ENCODE measurements around the gene HPGD. TPM values are rescaled to one million over a fixed set of nuclear protein-coding genes. Genes with fewer than 3 reads are reported as not detected.

The HPGD gene
- total and polyA plus RNA-seq, 9 of the 15 experiments (the other 6 are each of a cell fraction or from before 2014, with no cell fraction given): 2.3 to 8.6 (median 4.8) TPM

DNA sequence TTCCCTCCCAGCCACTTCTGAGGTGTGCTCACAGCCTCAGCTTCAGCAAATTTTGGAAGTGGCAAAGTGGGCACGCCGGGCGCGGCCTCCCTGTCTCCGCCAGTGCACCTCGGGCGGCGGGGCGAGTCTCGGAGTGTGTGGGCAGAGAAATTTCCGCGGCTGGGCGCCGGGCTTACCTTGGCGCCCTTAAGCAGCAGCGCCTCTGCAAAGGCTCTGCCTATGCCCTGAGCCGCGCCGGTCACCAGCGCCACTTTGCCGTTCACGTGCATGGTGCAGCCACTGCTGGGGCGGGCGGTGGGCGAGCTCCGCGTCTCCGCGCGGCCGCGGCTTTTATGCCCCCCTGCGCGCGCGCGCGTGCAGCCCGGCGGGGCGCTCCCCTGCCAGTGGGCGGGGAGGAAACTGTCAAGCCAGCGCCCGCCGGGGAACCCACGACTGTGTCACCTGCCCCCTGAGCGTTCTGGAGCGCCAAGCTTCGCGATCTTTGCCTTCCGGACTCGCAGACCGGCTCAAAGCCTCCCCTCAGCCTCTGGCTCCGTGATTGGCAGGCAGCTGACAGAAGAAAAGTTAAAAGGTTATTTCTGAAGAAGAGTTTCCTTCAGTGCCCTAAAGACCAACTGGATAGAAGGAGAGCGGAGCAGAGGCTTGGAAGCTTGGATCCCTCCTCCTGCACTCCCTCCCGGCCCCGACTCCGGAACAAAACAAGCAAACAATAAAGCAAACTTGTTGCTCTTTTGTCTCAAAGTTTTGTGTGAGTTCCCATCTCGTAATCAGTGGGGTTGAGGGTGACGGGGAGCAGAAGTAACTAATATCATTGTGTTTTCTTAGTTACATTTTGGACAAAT, at the start of gene HPGD (continued):
- TF ChIP-seq, protein P1, sequence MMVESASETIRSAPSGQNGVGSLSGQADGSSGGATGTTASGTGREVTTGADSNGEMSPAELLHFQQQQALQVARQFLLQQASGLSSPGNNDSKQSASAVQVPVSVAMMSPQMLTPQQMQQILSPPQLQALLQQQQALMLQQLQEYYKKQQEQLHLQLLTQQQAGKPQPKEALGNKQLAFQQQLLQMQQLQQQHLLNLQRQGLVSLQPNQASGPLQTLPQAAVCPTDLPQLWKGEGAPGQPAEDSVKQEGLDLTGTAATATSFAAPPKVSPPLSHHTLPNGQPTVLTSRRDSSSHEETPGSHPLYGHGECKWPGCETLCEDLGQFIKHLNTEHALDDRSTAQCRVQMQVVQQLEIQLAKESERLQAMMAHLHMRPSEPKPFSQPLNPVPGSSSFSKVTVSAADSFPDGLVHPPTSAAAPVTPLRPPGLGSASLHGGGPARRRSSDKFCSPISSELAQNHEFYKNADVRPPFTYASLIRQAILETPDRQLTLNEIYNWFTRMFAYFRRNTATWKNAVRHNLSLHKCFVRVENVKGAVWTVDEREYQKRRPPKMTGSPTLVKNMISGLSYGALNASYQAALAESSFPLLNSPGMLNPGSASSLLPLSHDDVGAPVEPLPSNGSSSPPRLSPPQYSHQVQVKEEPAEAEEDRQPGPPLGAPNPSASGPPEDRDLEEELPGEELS (CRISPR knock-in tag; IDR thresholded peaks at IDR 0.05; ENCODE audit: borderline replicate concordance): no peak
- TF ChIP-seq SMC3 (conservative IDR thresholded peaks at IDR 0.05; ENCODE audit: insufficient read depth, low read depth, low read length) (no peak), BHLHE40 (IDR thresholded peaks at IDR 0.05; ENCODE audit: low read length) (peak; percentile 36; the same call in 1 of the 2 replicates), MIER1 (IDR thresholded peaks at IDR 0.05; ENCODE audit: low read depth) (no peak), MEIS2 (IDR thresholded peaks at IDR 0.05; ENCODE audit: partially characterized antibody) (peak; percentile 51)
- TF ChIP-seq, protein P2, sequence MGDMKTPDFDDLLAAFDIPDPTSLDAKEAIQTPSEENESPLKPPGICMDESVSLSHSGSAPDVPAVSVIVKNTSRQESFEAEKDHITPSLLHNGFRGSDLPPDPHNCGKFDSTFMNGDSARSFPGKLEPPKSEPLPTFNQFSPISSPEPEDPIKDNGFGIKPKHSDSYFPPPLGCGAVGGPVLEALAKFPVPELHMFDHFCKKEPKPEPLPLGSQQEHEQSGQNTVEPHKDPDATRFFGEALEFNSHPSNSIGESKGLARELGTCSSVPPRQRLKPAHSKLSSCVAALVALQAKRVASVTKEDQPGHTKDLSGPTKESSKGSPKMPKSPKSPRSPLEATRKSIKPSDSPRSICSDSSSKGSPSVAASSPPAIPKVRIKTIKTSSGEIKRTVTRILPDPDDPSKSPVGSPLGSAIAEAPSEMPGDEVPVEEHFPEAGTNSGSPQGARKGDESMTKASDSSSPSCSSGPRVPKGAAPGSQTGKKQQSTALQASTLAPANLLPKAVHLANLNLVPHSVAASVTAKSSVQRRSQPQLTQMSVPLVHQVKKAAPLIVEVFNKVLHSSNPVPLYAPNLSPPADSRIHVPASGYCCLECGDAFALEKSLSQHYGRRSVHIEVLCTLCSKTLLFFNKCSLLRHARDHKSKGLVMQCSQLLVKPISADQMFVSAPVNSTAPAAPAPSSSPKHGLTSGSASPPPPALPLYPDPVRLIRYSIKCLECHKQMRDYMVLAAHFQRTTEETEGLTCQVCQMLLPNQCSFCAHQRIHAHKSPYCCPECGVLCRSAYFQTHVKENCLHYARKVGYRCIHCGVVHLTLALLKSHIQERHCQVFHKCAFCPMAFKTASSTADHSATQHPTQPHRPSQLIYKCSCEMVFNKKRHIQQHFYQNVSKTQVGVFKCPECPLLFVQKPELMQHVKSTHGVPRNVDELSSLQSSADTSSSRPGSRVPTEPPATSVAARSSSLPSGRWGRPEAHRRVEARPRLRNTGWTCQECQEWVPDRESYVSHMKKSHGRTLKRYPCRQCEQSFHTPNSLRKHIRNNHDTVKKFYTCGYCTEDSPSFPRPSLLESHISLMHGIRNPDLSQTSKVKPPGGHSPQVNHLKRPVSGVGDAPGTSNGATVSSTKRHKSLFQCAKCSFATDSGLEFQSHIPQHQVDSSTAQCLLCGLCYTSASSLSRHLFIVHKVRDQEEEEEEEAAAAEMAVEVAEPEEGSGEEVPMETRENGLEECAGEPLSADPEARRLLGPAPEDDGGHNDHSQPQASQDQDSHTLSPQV (IDR thresholded peaks at IDR 0.05): no peak
- TF ChIP-seq, protein P3, sequence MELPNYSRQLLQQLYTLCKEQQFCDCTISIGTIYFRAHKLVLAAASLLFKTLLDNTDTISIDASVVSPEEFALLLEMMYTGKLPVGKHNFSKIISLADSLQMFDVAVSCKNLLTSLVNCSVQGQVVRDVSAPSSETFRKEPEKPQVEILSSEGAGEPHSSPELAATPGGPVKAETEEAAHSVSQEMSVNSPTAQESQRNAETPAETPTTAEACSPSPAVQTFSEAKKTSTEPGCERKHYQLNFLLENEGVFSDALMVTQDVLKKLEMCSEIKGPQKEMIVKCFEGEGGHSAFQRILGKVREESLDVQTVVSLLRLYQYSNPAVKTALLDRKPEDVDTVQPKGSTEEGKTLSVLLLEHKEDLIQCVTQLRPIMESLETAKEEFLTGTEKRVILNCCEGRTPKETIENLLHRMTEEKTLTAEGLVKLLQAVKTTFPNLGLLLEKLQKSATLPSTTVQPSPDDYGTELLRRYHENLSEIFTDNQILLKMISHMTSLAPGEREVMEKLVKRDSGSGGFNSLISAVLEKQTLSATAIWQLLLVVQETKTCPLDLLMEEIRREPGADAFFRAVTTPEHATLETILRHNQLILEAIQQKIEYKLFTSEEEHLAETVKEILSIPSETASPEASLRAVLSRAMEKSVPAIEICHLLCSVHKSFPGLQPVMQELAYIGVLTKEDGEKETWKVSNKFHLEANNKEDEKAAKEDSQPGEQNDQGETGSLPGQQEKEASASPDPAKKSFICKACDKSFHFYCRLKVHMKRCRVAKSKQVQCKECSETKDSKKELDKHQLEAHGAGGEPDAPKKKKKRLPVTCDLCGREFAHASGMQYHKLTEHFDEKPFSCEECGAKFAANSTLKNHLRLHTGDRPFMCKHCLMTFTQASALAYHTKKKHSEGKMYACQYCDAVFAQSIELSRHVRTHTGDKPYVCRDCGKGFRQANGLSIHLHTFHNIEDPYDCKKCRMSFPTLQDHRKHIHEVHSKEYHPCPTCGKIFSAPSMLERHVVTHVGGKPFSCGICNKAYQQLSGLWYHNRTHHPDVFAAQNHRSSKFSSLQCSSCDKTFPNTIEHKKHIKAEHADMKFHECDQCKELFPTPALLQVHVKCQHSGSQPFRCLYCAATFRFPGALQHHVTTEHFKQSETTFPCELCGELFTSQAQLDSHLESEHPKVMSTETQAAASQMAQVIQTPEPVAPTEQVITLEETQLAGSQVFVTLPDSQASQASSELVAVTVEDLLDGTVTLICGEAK (IDR thresholded peaks at IDR 0.05): no peak
- TF ChIP-seq, protein P3 (CRISPR knock-in tag; IDR thresholded peaks at IDR 0.05): no peak
- TF ChIP-seq, protein P4, sequence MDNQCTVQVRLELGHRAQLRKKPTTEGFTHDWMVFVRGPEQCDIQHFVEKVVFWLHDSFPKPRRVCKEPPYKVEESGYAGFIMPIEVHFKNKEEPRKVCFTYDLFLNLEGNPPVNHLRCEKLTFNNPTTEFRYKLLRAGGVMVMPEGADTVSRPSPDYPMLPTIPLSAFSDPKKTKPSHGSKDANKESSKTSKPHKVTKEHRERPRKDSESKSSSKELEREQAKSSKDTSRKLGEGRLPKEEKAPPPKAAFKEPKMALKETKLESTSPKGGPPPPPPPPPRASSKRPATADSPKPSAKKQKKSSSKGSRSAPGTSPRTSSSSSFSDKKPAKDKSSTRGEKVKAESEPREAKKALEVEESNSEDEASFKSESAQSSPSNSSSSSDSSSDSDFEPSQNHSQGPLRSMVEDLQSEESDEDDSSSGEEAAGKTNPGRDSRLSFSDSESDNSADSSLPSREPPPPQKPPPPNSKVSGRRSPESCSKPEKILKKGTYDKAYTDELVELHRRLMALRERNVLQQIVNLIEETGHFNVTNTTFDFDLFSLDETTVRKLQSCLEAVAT (IDR thresholded peaks at IDR 0.05): no peak
